ENCODE results near the gene FURIN.

- TF ChIP-seq ZFP30 (CRISPR knock-in tag; IDR thresholded peaks at IDR 0.05) (no peak), ESRRG (CRISPR knock-in tag; IDR thresholded peaks at IDR 0.05) (no peak), ZFP3 (CRISPR knock-in tag; IDR thresholded peaks at IDR 0.05) (no peak), ARNTL (CRISPR knock-in tag; IDR thresholded peaks at IDR 0.05; ENCODE audit: borderline replicate concordance, low read depth) (no peak), RARB (CRISPR knock-in tag; IDR thresholded peaks at IDR 0.05) (no peak), TOX (CRISPR knock-in tag; IDR thresholded peaks at IDR 0.05; ENCODE audit: borderline replicate concordance) (no peak), ZNF565 (CRISPR knock-in tag; conservative IDR thresholded peaks at IDR 0.05; ENCODE audit: low read depth) (no peak), CSRNP3 (CRISPR knock-in tag; IDR thresholded peaks at IDR 0.05) (no peak), ISL1 (CRISPR knock-in tag; IDR thresholded peaks at IDR 0.05) (no peak), OSR1 (CRISPR knock-in tag; IDR thresholded peaks at IDR 0.05) (no peak)
Observed at GRCh38 chr15:90915216-90915807, 46.9 kb downstream of the FURIN start.

Data from SK-N-SH treated with all-trans-retinoic acid at 6 μM for 48 hours (cell line).